ENCODE results near the gene SLC45A3.

DNA sequence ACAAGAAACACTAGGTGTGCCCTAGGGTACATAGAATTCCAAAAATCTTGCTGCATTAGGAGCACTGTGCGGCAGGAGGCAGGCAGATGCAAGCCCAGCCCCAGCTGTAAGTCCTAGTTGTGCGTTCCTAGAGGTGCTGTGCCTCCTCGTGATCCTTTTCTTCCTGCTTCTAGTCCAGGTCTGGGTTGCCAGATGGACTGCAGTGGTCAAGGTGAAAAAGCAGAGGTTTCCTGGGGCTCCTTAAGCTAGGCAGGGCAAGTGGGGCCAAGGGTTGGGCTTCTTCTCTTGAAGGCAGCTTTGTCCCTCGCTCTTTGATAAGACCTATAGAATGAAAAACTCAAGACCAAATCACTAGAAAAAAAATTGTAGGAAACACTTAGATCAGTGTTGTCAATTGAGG lies 21.6 kb upstream of the SLC45A3 start:
- no peak for TF ChIP-seq POLR2AphosphoS5 (IDR thresholded peaks at IDR 0.05; ENCODE audit: low read depth, low read length)
- TF ChIP-seq, protein P1, sequence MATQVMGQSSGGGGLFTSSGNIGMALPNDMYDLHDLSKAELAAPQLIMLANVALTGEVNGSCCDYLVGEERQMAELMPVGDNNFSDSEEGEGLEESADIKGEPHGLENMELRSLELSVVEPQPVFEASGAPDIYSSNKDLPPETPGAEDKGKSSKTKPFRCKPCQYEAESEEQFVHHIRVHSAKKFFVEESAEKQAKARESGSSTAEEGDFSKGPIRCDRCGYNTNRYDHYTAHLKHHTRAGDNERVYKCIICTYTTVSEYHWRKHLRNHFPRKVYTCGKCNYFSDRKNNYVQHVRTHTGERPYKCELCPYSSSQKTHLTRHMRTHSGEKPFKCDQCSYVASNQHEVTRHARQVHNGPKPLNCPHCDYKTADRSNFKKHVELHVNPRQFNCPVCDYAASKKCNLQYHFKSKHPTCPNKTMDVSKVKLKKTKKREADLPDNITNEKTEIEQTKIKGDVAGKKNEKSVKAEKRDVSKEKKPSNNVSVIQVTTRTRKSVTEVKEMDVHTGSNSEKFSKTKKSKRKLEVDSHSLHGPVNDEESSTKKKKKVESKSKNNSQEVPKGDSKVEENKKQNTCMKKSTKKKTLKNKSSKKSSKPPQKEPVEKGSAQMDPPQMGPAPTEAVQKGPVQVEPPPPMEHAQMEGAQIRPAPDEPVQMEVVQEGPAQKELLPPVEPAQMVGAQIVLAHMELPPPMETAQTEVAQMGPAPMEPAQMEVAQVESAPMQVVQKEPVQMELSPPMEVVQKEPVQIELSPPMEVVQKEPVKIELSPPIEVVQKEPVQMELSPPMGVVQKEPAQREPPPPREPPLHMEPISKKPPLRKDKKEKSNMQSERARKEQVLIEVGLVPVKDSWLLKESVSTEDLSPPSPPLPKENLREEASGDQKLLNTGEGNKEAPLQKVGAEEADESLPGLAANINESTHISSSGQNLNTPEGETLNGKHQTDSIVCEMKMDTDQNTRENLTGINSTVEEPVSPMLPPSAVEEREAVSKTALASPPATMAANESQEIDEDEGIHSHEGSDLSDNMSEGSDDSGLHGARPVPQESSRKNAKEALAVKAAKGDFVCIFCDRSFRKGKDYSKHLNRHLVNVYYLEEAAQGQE (IDR thresholded peaks at IDR 0.05; ENCODE audit: insufficient read depth in 1 of 2, low read depth in 2 of 2, low read length in 2 of 2) = no peak
- no peak for TF ChIP-seq TAF1 (IDR thresholded peaks at IDR 0.05; ENCODE audit: borderline replicate concordance, insufficient read depth, low read length)
